ENCODE results near the gene CDPF1.

DNA sequence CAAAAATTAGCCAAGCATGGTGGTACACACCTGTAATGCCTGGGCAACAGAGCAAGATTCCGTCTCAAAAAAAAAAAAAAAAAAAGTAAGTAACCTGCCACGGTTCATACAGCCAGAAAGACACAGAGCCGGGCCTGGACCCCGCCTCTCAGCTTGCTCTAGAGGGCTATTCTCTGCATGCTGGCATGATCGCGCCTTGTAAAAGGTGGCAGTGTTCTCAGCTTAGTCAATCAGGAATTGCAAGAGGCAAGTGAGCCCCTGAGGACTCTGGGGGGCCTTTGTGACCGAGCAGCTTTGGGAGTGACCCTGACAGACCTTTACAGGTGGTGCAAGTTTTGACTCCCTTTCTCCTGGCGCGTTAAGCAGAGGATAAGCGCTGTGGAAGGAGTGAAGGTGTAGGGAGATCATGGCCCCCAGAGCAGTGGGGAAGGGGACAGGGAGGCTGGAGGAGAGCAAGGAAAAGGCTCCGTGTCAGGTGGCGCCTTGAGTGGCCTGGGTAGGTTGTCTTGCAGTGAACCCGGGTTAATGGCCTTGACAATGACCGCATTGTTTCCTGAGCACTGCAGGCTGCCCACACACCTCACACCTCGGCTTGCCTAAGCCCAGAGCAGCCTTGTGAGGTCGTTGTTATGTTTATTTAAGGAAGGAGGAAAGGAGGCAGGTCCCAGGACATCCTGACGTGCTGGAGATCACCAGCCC is 48.9 kb downstream of the CDPF1 start:
- TF ChIP-seq CTCF (IDR thresholded peaks at IDR 0.05), result no peak
- TF ChIP-seq ZFX (IDR thresholded peaks at IDR 0.05; ENCODE audit: borderline replicate concordance), result no peak

Measured in 22Rv1 (cell line).